Measurements from ENCODE around the gene CELF4. TPM values are rescaled to one million over a fixed set of nuclear protein-coding genes. Genes with fewer than 3 reads are reported as not detected.
A peak's percentile ranks its signal among the peaks of the same experiment; 100 is the strongest.

CELF4 gene
- under 1 TPM; 0.02 to 0.06 TPM for polyA plus RNA-seq

- peaks cover 6 to 11% of the 10 kb centered on the region in 2 donors for H3K4me1 ChIP-seq (ENCODE audit: control insufficient read depth in 2 of 2, insufficient read depth in 2 of 2, low read length in 1 of 2)
- H3K27ac ChIP-seq (ENCODE audit: low read depth in 2 of 2, low read length in 1 of 2) = no peak within 1 kb of the TSS
- no peaks in the 10 kb centered on the region for H3K36me3 ChIP-seq (ENCODE audit: control insufficient read depth in 2 of 2, insufficient read depth in 2 of 2, low read length in 1 of 2)
- 2 to 5% methylated on average over 62 of the region's 62 CpGs for WGBS, 2 donors
- H3K9me3 ChIP-seq (ENCODE audit: control insufficient read depth in 2 of 2, insufficient read depth in 1 of 2, low read depth in 1 of 2, low read length in 1 of 2) = no peaks in the 10 kb centered on the region
- H3K4me3 ChIP-seq (ENCODE audit: low read depth in 1 of 2, low read length in 2 of 2) = peak within 1 kb of the TSS; percentile 28 to 57
- H3K27me3 ChIP-seq (ENCODE audit: control insufficient read depth in 1 of 2, insufficient read depth in 2 of 2, low read length in 2 of 2) = peaks cover 3 to 15% of the 10 kb centered on the region in 2 donors
Observed at GRCh38 chr18:37565101-37565976, at the start of gene CELF4. CELF4 (minus strand) TSS chr18:37565798.

- Histone ChIP-seq H3K9me3 (ENCODE audit: control insufficient read depth in 2 of 2, insufficient read depth in 1 of 2, low read depth in 1 of 2, low read length in 1 of 2) (peaks cover 0 to 3% of the 10 kb centered on the region in 2 donors), H3K27ac (ENCODE audit: low read depth in 2 of 2, low read length in 1 of 2) (no peak overlapping the region), H3K4me1 (ENCODE audit: control insufficient read depth in 2 of 2, insufficient read depth in 2 of 2, low read length in 1 of 2) (no peaks in the 10 kb centered on the region), H3K36me3 (ENCODE audit: control insufficient read depth in 2 of 2, insufficient read depth in 2 of 2, low read length in 1 of 2) (no peaks in the 10 kb centered on the region), H3K27me3 (ENCODE audit: control insufficient read depth in 1 of 2, insufficient read depth in 2 of 2, low read length in 2 of 2) (no peaks in the 10 kb centered on the region), H3K4me3 (ENCODE audit: low read depth in 1 of 2, low read length in 2 of 2) (no peak overlapping the region)
- WGBS, 2 donors = 48 to 60% methylated on average over 1 of the region's 1 CpG
Observed at GRCh38 chr18:37613253-37613565, 47.6 kb upstream of the CELF4 start.

DNA sequence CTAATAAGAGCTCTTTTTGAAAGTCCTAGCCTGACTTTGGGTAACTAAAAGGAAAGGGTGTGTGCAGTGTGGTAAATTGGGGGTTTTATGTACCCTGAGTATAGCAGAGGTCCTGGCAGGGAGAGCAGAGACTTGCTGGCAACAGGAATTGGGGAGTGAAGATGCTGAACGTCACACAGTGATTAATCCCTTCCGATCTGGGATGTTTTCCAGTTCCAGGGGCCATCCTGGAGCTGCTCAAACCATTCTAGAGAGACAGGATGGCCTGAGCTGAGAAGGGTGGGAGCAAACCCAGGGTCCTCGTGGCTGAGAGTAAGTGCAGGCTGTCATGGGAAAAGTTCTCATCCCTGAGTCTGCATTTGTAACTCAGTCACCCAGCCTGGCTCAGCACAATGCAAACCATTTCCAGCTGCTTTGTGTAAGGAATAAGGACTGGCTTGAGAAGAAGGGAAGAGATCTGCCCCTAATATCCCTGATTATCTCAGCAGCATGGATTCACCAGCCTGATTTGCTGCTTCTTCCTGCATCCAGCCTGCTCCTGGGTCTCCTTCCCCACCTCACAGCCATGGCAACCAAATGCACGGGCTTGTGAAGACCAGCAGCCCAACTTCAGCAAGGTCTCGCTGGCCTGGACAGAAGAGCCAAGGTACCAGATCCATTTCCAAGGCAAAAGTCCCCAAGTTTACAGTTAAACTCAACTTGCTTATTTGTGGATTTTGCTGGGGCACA lies 47.1 kb upstream of the CELF4 start:
- H3K4me3 ChIP-seq (ENCODE audit: low read depth in 1 of 2, low read length in 2 of 2) = no peak overlapping the region
- H3K36me3 ChIP-seq (ENCODE audit: control insufficient read depth in 2 of 2, insufficient read depth in 2 of 2, low read length in 1 of 2) = no peaks in the 10 kb centered on the region
- no peaks in the 10 kb centered on the region for H3K4me1 ChIP-seq (ENCODE audit: control insufficient read depth in 2 of 2, insufficient read depth in 2 of 2, low read length in 1 of 2)
- no peak overlapping the region for H3K27ac ChIP-seq (ENCODE audit: low read depth in 2 of 2, low read length in 1 of 2)
- WGBS, 2 donors = 43 to 46% methylated on average over 5 of the region's 5 CpGs
- H3K9me3 ChIP-seq (ENCODE audit: control insufficient read depth in 2 of 2, insufficient read depth in 1 of 2, low read depth in 1 of 2, low read length in 1 of 2) = peaks cover 0 to 3% of the 10 kb centered on the region in 2 donors
- no peaks in the 10 kb centered on the region for H3K27me3 ChIP-seq (ENCODE audit: control insufficient read depth in 1 of 2, insufficient read depth in 2 of 2, low read length in 2 of 2)

DNA sequence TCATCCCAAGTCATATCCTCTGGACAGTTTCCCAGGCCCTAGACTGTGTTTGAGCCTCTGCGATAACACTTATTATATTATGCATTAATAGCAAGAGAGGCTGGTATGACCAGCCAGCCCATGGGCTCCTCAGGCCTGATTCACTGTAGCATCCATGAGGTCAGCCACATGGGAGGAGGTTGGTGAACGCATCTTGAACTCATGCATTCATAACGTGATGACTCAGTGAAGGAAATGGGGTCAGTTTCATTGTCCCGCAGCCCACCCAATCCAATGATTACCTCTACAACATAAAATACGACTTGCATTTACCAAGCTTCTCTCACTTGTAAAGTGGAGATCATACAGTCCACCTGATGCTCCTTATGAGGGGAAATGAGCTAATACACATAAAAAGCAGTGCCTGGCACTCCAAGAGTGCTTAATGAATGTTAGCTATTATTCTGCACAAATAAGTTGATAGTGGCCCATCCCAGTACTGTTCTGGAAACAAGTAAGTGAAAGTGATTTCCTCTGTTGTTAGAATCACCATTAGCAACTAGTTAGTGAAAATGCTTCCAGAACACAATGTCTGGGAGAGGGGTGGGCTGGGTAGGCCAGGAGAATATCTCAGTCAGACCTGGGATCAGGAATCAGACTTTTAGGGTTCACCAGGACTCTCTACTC lies 46.1 kb upstream of the CELF4 start:
- 82 to 83% methylated on average over 5 of the region's 5 CpGs for WGBS, 2 donors
- Histone ChIP-seq H3K4me1 (ENCODE audit: control insufficient read depth in 2 of 2, insufficient read depth in 2 of 2, low read length in 1 of 2) (no peaks in the 10 kb centered on the region), H3K9me3 (ENCODE audit: control insufficient read depth in 2 of 2, insufficient read depth in 1 of 2, low read depth in 1 of 2, low read length in 1 of 2) (no peaks in the 10 kb centered on the region), H3K27me3 (ENCODE audit: control insufficient read depth in 1 of 2, insufficient read depth in 2 of 2, low read length in 2 of 2) (no peaks in the 10 kb centered on the region), H3K4me3 (ENCODE audit: low read depth in 1 of 2, low read length in 2 of 2) (no peak overlapping the region), H3K36me3 (ENCODE audit: control insufficient read depth in 2 of 2, insufficient read depth in 2 of 2, low read length in 1 of 2) (no peaks in the 10 kb centered on the region), H3K27ac (ENCODE audit: low read depth in 2 of 2, low read length in 1 of 2) (no peak overlapping the region)

GRCh38 chr18:37608876-37609275 lies 43.3 kb upstream of the CELF4 start:
- WGBS, 2 donors = 86 to 92% methylated on average over 10 of the region's 10 CpGs
- Histone ChIP-seq H3K4me3 (ENCODE audit: low read depth in 1 of 2, low read length in 2 of 2) (no peak overlapping the region), H3K9me3 (ENCODE audit: control insufficient read depth in 2 of 2, insufficient read depth in 1 of 2, low read depth in 1 of 2, low read length in 1 of 2) (no peaks in the 10 kb centered on the region), H3K27me3 (ENCODE audit: control insufficient read depth in 1 of 2, insufficient read depth in 2 of 2, low read length in 2 of 2) (no peaks in the 10 kb centered on the region), H3K27ac (ENCODE audit: low read depth in 2 of 2, low read length in 1 of 2) (no peak overlapping the region), H3K4me1 (ENCODE audit: control insufficient read depth in 2 of 2, insufficient read depth in 2 of 2, low read length in 1 of 2) (no peaks in the 10 kb centered on the region), H3K36me3 (ENCODE audit: control insufficient read depth in 2 of 2, insufficient read depth in 2 of 2, low read length in 1 of 2) (no peaks in the 10 kb centered on the region)

DNA sequence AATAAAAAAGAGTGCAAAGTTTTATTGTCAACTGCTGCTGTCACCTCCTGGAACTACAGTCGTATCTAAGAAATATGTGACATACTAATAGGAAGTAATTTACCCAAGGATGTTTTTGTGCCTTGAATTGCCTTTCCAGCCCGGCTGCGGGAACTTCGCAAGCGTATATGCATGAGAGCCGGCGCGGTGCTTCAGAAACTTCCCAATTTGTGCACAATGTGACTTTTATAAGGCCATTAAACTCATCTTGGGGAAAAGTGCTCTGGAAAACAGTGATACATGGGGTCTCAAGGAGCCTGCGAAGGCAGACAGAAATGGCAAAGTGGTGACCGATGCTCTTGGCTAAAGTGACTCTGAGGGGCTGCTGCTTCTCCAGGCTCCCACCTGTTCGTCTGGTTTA lies 41.7 kb upstream of the CELF4 start:
- no peak overlapping the region for H3K27ac ChIP-seq (ENCODE audit: low read depth in 2 of 2, low read length in 1 of 2)
- WGBS, 2 donors = 90 to 93% methylated on average over 11 of the region's 11 CpGs
- no peaks in the 10 kb centered on the region for H3K36me3 ChIP-seq (ENCODE audit: control insufficient read depth in 2 of 2, insufficient read depth in 2 of 2, low read length in 1 of 2)
- no peak overlapping the region for H3K4me3 ChIP-seq (ENCODE audit: low read depth in 1 of 2, low read length in 2 of 2)
- no peaks in the 10 kb centered on the region for H3K9me3 ChIP-seq (ENCODE audit: control insufficient read depth in 2 of 2, insufficient read depth in 1 of 2, low read depth in 1 of 2, low read length in 1 of 2)
- H3K4me1 ChIP-seq (ENCODE audit: control insufficient read depth in 2 of 2, insufficient read depth in 2 of 2, low read length in 1 of 2) = no peaks in the 10 kb centered on the region
- H3K27me3 ChIP-seq (ENCODE audit: control insufficient read depth in 1 of 2, insufficient read depth in 2 of 2, low read length in 2 of 2) = no peaks in the 10 kb centered on the region

- H3K36me3 ChIP-seq (ENCODE audit: control insufficient read depth in 2 of 2, insufficient read depth in 2 of 2, low read length in 1 of 2) = no peaks in the 10 kb centered on the region
- no peak overlapping the region for H3K4me3 ChIP-seq (ENCODE audit: low read depth in 1 of 2, low read length in 2 of 2)
- WGBS, 2 donors = 83 to 89% methylated on average over 4 of the region's 4 CpGs
- no peaks in the 10 kb centered on the region for H3K27me3 ChIP-seq (ENCODE audit: control insufficient read depth in 1 of 2, insufficient read depth in 2 of 2, low read length in 2 of 2)
- H3K27ac ChIP-seq (ENCODE audit: low read depth in 2 of 2, low read length in 1 of 2) = no peak overlapping the region
- H3K4me1 ChIP-seq (ENCODE audit: control insufficient read depth in 2 of 2, insufficient read depth in 2 of 2, low read length in 1 of 2) = no peaks in the 10 kb centered on the region
- H3K9me3 ChIP-seq (ENCODE audit: control insufficient read depth in 2 of 2, insufficient read depth in 1 of 2, low read depth in 1 of 2, low read length in 1 of 2) = no peaks in the 10 kb centered on the region
Observed at GRCh38 chr18:37604032-37604431, 38.4 kb upstream of the CELF4 start.

DNA sequence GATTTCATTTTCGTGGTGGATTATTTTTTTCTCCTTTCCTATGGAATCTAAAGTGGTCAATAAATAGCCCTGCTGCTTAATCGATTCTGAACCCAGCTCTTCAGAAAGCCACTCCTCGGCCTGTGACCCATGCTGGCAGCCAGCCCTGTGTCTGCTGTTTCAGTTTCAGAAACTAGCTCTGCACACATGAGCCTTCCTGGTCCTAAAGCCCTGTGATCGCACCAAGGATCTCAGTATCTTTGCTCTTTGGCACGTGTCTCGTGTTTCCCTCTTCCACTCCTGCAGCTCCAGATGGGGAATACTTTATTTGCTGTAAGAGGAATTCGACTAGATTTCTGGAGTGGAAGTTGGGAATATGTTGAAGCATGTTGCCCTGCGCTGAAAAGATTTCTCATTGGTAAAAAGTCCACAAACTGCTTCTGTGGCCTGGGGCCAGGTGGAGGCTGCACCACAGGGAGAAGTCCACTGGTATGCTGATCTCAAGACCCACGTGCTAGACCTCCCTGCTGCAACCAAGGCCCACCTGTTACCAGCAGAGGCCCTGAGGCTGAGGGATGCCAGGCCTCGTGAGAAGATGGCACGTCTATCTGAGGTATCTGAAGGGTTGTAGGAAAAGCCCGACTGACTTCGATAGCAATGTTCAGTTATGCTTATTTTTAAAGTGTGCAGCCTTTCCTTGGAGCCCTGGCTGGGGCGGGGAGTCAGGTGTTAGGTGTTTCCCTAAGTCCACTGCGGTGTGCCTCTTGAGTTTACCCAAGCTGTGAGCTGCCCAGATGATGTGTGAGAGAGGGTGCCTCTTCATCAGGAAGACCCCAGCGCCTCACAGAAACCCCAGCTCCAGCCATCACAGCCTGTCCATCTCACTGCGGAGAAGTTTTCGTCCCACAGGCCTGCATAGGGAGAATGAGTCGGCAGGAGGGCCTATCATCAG lies 33.6 kb upstream of the CELF4 start:
- no peaks in the 10 kb centered on the region for H3K9me3 ChIP-seq (ENCODE audit: control insufficient read depth in 2 of 2, insufficient read depth in 1 of 2, low read depth in 1 of 2, low read length in 1 of 2)
- no peaks in the 10 kb centered on the region for H3K36me3 ChIP-seq (ENCODE audit: control insufficient read depth in 2 of 2, insufficient read depth in 2 of 2, low read length in 1 of 2)
- no peaks in the 10 kb centered on the region for H3K4me1 ChIP-seq (ENCODE audit: control insufficient read depth in 2 of 2, insufficient read depth in 2 of 2, low read length in 1 of 2)
- no peak overlapping the region for H3K27ac ChIP-seq (ENCODE audit: low read depth in 2 of 2, low read length in 1 of 2)
- no peaks in the 10 kb centered on the region for H3K27me3 ChIP-seq (ENCODE audit: control insufficient read depth in 1 of 2, insufficient read depth in 2 of 2, low read length in 2 of 2)
- WGBS, 2 donors = 69 to 71% methylated on average over 19 of the region's 19 CpGs
- no peak overlapping the region for H3K4me3 ChIP-seq (ENCODE audit: low read depth in 1 of 2, low read length in 2 of 2)

- H3K27me3 ChIP-seq (ENCODE audit: control insufficient read depth in 1 of 2, insufficient read depth in 2 of 2, low read length in 2 of 2) = no peaks in the 10 kb centered on the region
- no peaks in the 10 kb centered on the region for H3K36me3 ChIP-seq (ENCODE audit: control insufficient read depth in 2 of 2, insufficient read depth in 2 of 2, low read length in 1 of 2)
- H3K4me1 ChIP-seq (ENCODE audit: control insufficient read depth in 2 of 2, insufficient read depth in 2 of 2, low read length in 1 of 2) = no peaks in the 10 kb centered on the region
- H3K4me3 ChIP-seq (ENCODE audit: low read depth in 1 of 2, low read length in 2 of 2) = no peak overlapping the region
- WGBS, 2 donors = 88 to 93% methylated on average over 5 of the region's 5 CpGs
- no peaks in the 10 kb centered on the region for H3K9me3 ChIP-seq (ENCODE audit: control insufficient read depth in 2 of 2, insufficient read depth in 1 of 2, low read depth in 1 of 2, low read length in 1 of 2)
- H3K27ac ChIP-seq (ENCODE audit: low read depth in 2 of 2, low read length in 1 of 2) = no peak overlapping the region
Observed at GRCh38 chr18:37598396-37598795, 32.8 kb upstream of the CELF4 start.

Data from esophagus (tissue), 2 donors.